NCI-H82 treated with DMSO at 0.1 percent for 48 hours (cell line): Measurements from ENCODE around the gene DCX.

Source experiments
- DNase-seq: peaks from one replicate; lab custom pipeline; 2025; ENCODE audit not compliant: unreplicated experiment; lab: John Stamatoyannopoulos, UW

Gene DCX

DNA sequence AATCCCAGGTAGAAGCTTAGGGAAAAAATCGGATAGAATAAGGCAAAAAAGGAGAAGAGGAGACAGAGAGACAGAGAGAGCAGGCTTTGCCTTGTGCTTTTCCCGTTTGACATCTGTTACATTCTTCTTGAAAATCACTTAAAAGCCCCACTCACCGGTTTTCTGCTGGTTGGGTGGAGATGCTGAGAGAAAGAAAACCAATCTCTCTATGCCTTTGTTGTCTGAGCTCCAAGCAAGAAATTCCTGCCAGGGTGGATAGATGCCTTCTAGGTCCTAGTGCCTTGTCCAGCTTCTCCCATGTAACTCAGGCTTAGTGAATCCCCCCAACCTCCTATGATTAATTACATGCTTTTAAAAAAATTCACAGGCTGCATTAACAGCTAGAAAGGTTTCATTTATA is at the start of gene DCX:
Gene DCX, minus strand, starts transcription at position 210 of the 400 bp plus-strand sequence. CDS start 1,794 bp downstream, outside the sequence.
- DNase-seq = no peak

DNA sequence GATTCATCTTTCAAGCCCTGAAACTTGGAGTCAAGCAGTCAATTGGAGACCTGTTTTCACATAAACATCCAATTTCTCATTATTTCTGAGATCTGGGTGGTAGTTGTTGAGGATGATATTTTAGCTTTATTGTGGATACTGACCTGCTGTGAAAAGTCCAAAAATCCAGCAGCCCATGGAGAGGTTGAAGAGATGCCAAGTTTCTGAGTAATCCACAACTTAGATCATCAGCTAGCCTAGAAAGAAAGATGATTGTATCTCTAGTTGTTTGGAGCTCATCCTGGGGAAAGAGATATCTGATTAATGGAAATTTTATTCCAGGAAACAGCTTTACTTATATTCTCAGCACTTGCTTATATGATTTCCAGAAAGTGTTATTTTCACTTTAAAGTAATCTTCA is 48.6 kb upstream of the DCX start:
- no peak for DNase-seq

DNA sequence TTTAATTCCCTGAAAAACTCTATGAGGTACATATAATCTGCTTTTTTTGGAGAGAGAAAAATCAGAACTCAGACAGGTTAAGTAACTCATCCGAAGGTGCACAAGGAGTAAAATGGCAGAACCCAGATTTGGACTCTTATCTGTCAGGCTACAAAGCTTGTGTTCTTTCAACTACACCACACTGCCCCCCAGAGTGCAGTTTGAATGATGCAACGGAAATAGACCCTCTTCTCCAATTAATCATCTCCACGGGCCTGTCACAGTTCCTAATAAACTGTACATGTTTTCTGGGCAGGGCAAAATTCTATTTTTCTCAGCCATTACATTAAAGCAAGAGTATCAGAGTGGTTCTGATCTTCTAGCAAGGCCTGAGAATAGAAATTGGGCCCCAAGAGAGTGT is 35.3 kb upstream of the DCX start:
- peak; percentile 13 for DNase-seq

DNA sequence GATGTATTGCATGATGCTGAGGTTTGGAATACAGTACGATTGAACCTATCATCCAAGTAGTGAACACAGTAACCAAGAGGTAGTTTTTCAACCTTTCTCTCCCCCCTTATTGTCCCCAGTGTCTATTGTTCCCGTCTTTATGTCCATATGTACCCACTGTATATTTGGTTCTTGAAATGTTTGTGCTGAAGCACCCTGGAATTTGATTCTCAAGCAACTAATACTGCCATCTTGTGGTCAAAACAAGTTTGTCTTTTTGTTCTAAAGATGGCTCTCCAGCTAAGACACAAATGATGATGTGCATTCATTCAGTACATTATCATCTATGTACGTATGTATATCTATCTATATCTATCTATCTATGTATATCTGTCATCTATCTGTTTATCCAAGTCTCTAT is 33.5 kb upstream of the DCX start:
- DNase-seq = no peak

DNA sequence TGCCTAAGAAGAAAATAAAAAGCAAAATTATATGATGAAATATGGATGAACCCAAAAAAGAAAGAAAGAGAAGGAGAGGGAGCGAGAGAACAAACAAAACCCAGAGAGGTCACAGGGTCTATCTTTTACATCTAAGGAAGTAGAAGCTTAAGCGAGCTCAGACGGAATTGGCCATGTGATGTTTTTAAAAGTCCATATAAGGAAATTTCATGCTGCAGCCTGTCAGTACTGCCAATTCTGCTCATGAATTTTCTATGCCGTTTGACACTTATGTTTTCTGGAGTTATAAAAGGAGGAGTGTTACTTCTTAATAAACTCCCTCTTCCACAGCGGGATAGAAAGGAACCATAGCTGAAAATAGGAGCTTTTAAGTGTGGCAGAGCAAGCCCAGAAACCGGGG is 32.9 kb upstream of the DCX start:
- no peak for DNase-seq

DNA sequence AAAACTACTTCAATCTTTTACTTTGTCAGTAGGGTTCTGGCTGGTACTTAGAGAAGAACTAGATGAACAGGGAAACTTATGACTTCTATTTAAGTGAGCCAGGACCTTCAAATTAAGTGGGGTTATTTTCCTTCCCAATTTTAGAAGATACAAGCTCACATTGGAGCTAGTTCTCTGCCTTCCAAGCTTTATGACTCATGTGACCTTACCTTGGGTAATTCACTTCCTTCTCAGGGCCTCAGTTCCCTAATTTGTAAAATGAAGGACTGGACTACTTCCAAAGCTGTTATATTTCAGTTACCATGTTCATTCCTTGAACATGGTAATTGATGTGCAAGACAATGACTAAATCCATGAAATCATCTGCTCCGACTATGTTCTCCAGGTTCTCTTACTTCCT is 32.0 kb upstream of the DCX start:
- DNase-seq = no peak

DNA sequence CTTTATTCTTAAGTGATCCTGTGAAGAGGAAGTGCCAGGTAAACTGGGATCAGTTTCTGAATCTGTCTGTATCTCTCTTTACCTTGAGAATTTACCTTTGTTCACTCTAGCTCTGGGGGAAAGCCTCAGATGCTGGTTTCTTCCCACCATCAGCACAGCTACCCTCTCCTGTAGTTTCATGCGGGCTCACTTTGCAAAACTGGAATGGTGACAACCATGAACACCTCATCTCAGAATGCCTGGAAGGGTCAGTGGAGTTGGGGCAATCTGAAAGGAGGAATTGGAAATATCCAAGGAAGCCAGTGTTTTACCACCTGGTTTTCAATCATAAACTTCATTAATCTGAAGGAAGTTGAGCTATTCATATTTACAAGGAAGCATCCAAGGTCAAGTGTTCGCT is 30.8 kb upstream of the DCX start:
- no peak for DNase-seq

DNA sequence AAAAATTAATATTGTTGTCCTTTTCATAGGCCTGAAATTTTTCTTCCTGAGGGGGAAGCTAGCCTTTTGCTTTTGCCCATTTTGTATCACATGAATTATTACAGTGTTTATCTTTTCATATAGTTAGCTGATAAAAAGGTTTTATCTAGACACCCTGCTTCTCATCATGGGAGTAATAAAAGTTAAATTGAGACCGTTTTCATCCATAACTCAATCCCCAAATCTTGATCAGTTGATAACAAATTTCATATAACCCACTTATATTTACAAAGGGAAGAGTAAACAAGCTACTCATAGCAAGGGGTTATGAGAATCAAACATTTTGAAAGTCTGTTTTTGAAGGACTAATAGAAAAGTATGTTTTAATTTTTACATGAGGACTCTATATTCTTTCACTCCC is 23.5 kb upstream of the DCX start:
- no peak for DNase-seq

DNA sequence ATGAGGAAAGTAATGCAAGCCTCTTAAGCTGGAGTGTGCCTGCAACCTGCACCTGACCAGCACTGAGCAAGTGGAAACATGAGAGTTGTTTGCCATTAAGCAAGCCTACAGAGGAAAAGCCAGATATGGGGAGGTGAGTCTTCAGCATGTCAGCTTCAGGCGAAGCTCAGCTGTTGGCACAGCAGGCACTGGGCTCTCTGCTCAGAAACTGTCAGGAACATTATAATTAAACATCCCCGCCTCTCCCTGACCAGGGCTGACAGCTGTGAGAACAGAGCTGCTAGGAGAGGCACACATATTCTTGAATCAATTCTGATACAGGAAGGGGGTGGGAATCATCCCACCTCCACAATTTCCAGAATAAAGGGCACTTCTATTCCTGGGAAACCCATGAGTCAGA is 19.0 kb upstream of the DCX start:
- DNase-seq = no peak

DNA sequence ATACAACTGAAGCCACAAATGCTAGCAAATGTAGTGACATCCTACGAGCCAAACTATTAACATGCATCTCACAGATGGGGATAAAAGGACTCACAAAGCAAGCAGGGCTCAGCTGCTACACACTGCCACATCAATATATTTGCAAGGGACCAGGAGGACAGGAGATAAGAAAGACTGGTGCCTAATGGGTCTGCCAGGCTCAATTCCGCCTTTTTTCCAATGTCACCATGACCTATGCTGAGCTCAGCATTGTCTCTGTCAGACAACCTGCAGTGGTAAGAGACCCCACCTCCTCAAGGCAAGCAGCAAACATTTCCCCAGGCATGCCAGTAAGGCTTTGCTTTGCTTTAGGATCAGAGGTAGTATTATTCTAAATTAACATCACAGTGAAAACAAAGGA is 435 bp downstream of the DCX start:
- DNase-seq = no peak

DNA sequence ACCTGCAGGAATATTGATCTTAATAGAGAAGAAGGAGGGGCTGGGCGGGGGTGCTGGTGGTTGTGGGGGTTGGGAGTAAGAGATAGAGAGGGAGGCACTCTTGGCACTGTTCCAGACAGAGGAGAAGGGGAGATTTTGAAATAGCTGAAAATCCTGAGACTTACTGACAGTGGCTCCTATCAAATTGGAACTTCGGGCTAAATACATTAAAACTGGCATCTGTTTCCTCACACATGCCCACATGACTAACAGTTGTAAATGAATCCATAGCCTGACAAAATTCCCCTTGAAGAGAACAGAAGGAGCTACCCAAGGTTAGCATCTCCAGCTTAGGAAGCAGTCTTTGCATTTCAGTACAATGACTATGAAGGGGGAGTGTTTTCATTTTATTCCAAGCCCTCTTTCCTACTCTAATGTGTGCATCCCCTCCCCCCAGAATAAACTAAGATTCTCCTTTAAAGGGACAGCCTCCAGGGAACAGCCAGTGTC is 1.4 kb downstream of the DCX start:
- peak; percentile 27 for DNase-seq

DNA sequence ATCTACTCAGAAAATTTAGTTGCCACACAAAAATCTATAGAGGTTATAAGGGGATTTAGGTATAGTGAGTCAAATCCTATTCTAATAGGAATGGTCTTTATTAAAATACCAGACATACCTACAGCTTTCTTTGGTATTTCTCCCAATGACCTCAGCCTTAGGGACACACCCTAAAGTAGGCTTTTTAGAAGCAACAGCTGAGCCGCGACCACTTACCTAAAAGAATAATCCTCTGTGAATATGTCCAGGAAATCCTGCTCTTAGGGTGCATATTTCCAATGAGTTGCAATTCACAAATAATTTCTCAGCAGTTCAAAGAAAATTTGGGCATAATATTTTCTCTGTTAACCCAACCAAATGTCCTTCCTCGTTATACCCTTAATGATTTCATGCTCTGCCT is 2.7 kb downstream of the DCX start:
- DNase-seq = no peak

DNA sequence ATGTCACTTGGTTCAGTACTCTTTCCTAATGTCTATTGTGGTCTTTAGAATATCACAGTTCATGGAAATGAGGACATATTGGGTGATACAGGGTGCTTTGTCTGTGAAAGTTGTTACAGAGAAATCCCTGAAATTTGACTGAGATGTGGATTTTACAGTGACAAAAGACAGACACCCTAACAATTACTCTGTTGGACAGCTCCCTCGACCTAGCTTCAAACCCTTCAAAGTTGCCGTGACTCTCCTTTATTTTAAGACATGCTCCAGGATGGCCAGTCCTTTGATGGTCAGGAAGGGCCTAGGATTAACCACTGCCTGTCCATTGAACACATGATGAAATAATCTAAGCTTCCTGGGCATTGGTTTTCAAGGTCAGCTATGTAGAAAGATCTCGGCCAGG is 4.0 kb downstream of the DCX start:
- no peak for DNase-seq

DNA sequence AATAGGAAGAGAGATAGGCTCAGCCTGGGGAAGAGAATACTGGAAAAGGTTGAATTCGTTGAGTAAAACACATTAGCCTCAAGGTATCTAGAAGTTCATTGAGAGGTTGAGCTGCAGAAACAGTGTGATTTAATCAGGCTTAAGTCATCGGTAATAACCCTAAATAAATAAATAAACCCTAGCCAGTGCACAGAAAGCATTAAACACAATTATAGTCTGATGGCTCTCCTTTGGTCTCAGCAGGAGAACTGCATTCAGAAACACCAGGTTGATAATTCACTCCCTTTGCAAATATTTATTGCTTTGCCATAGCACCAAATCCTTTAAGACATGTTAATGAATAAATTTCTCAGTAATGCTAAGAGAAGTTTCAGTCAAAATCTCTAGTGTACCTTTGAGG is 9.6 kb downstream of the DCX start:
- DNase-seq = no peak

DNA sequence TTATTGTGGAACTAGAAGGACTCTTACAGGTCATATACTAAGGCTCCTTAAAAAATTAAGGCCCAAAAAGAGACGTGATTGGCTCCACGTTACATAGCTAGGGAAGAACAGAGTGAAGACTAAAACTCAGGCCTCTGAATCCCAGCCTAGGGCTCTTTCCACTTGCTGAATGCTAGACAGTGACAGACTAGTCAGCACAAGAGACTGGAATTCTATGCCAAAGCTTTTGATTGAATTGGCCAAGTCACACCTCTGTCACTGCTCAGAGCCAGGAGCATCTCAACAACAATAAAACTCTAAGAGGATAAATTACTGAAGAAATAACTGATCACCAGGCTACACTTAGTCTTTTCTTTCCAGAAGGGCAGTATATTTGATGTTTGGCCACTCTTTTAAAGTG is 16.8 kb downstream of the DCX start:
- DNase-seq = no peak

DNA sequence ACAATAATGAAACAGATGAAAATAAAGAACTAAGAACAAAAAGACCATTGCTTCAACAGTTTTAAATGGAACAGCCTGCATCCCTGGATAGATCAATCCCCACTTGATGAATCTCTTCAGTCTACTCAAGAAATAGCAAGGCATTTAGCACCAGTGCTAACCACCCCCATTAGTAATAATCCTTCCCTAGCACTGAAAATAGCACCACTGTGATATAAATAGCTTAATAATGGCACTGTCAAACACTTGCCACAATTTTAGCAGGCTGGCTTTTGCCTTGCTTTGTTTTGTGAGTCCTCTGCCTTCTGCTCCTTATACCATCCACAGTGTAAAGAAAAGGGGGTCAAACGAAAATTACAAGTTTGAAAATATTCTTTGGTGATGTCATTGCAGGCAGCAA is 17.4 kb downstream of the DCX start:
- no peak for DNase-seq

DNA sequence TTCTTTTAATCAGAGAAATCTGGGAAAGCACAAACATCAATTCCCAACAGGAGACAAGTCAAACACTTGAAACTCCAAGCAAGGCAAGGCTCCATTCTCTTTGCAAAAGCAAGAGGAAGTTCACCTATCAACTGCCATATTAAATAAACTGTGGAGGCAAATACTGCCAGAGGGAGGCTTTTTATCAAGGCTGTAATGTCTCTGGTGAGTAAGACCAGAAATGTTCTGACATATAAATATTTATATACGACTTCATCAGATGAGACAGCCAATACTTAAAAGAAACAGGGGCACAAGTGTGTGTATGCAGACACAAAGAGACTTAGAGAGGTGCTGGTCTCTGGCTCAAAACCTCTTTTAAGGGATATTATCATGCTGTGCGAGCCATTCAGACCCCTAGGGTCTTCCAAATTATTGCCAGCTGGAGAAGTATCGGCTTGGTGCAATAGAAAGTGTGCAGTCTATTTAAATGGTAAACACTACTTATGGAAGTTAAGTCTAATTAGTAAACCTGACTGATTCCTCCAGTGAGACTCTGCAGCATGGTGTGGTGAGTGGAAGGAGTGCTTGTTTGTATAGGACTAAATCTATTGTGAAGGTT is 24.4 kb downstream of the DCX start:
- no peak for DNase-seq

DNA sequence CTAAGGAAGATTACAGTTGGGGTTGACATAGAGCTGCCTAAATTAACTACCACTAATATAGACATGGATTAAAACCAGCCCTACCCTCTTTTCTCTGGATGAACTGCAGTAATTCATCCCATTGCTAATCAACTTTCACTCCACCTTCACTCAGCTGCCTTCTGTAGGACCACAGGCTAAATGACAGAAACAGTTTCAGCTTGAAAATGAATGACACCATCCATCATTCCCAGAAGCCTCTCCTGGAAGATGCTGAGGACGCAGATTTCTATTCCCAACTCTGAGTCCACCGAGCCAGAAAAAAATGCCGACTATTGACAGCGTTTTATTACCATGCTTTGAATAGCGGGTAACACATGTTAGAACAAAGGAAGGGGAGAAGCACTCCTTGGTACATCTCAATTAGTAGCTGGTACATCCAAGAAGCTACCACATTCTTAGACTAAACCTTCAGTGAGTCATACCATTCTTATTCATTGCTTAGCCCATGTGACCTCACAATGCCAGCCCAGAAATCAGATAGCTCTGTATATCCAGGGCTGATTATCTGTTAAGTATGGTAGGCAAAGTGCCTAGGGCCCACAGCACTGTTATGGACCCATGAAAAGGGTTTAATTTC is 25.3 kb downstream of the DCX start:
- no peak for DNase-seq

DNA sequence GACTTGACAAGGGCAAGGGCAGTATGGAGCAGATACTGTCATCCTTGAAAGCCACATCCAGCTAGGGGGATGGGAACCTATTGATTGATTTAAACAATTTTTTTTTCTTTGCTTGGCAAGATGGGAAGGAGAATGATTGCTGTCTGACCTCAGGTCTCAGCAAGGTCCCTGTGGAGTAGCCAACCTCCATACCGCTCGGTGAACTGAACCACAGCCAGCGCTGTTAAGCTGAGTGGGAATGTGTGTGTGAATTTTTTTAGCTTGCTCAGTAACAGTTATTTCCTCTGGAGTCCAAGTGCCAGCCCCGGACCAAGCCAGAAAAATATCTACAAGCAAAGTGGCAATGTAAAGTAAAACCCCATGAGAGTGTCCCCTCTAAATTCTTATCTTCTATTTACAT is 25.9 kb downstream of the DCX start:
- no peak for DNase-seq

DNA sequence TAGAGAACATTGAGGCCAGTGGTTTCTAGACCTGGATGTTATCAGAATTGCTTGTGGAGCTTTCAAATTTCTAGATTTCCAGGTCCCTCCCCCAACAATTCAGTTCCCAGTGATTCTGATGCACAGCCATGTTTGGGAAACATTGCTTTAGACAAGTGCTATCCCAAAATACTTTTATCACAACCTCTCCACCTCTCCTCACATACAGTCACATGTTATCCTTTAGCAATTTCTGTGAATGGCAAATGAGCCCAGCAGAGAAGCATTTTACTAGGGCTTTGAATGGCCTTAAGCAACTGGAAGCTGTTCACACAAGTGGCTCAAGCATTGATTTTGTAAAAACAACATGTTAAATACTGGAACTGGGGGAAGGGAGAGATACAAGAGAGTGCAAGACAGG is 29.7 kb downstream of the DCX start:
- no peak for DNase-seq

DNA sequence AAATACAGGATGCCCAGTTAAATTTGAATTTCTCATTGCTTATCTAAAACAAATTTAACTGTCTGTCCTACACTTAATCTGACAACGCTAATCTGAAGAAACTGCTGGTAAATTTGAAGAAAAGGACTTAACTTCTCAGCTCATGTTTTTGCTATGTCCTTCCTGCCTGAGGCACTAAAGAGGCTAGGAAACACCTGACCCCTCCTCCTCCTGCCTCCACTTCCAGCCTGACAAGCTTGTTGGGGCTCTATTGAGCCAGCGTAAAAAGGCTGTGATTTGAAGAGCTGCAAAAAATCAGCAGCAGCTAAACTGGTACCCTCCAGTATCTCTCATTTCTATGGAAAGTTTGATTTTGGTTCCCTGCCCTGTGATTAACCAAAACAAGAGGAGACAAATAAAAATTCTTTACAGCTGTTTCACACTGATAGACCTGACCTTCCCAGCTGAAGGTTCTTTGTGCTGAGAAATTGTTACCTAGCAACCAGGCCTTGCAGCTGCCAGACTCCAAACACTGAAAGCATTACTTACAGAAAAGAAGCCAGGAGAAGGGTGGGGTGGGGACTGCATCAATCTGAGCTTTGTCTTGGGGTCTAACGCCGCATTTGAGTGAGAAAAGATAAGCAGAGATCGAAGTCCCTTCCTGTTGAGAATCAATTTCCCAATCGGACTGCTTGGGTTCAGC is 35.0 kb downstream of the DCX start:
- DNase-seq = no peak

DNA sequence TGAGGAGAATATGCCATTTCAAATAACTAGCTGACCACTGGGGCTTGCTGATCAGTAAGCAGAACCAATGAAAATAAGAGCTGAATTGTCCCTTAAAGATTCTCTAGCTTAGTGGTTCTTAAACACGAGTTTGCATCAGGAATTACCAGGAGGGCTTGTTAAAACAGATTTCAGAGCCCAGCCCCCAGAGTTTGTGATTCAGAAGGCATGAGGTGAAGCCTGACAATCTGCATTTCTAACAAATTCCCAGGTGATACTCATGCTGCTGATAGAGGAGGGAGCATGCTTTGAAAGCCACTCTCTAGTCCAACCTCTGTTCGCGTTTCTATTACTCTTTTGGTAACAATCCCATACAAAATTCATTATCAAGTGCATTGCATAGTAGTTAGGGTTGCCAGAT is 35.5 kb downstream of the DCX start:
- no peak for DNase-seq

DNA sequence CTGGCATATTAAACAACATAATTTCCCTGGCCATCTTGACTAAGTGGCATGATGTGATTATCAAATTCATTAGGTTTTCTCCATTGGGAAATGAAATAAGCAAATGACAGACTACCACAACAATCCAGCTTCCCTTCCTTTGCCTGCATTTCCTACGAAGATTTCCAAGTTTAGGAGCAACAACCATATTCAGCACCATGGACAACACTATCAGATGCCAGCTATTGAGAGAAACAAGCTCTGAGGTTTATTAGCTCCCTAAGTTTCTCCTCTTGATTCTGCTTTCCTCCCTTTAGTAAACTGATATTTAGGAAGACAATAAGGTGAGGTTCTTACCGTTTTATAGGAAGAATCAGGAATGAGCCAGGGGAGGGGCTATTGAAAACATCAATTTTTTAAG is 36.2 kb downstream of the DCX start:
- DNase-seq = no peak
